Adrenal gland (tissue), 5 donors: ENCODE data around the gene RHOT1.

ENCODE experiments used
- CTCF ChIP-seq, 6 experiments: fragments of 450-650 bp in 4 of 6; fragments of 200-600 bp in 2 of 6; sonication (generic) in 1 of 6; IDR thresholded peaks; 1 replicate in 5 of 6; 2 replicates in 1 of 6; pipeline versions ENCODE4 v1.5.1 to v1.8.0; 2016 to 2021; ENCODE audit warnings: antibody characterized with exemption in 6 of 6, mild to moderate bottlenecking in 2 of 6, moderate library complexity in 1 of 6
- POLR2A ChIP-seq, 2 donors: fragments of 450-650 bp; IDR thresholded peaks; one replicate each; pipeline ENCODE4 v1.6.1; 2017; ENCODE audit warnings: antibody characterized with exemption in 2 of 2, mild to moderate bottlenecking in 2 of 2, moderate library complexity in 1 of 2
- donor health status: DM: no; HTN: no; CAD: no.

GRCh38 chr17:32116937-32117336, 25.4 kb upstream of the RHOT1 start:
- TF ChIP-seq CTCF (IDR thresholded peaks at IDR 0.05) (no peak), POLR2A (IDR thresholded peaks at IDR 0.05) (no peak)
